C4-2B (cell line): ENCODE results near the gene B4GALNT3.

Experiments
- CTCF ChIP-seq: fragments of 450-650 bp; conservative IDR thresholded peaks from 2 replicates; pipeline ENCODE4 v1.5.1; 2017; ENCODE audit warnings: mild to moderate bottlenecking
- ZFX ChIP-seq: fragments of 450-650 bp; IDR thresholded peaks from 2 replicates; pipeline ENCODE4 v1.6.1; 2017

DNA sequence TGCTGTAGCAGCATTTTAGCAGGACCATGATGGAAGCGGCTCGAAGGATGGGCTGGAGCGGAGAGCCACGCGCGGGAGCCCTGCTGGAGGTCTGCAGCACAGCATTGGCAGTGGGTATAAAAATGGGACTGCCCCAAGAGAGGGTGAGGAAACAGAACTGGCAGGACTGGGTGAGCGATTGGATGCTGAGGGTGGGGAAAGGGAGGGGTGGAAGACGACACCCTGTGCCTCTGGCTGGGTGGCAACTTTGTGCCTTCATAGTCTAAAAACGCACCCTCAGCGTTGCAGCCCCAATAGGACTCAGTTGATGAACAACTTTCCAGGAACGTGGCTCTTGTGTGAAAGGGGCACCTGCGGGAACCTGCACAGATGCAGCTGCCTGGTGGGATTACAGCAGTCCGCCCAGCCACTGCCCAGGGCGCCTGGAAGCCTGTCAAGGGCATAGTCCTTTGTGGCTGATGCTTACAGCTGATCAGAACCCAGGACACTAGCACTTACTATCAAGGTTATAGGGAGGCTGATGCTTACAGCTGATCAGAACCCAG is 130.5 kb downstream of the B4GALNT3 start:
- TF ChIP-seq CTCF (no peak), ZFX (no peak)
